ENCODE data around the gene UGT1A9.

Gene UGT1A9

GRCh38 chr2:233769260-233769659 lies 97.6 kb downstream of the UGT1A9 start:
- Histone ChIP-seq H3K27me3 (ENCODE audit: low read length) (no peaks in the 10 kb centered on the region), H3K36me3 (ENCODE audit: low read length) (no peaks in the 10 kb centered on the region), H2AFZ (ENCODE audit: low read depth, low read length, severe bottlenecking) (no peak overlapping the region), H3K9ac (ENCODE audit: low read length) (no peak overlapping the region), H3F3A (ENCODE audit: insufficient read depth) (no peaks in the 10 kb centered on the region), H3K4me3 (ENCODE audit: insufficient read depth, low read length, poor library complexity, severe bottlenecking) (no peak overlapping the region), H3K9me3 (ENCODE audit: insufficient read depth, low read length) (no peaks in the 10 kb centered on the region), H3K9me2 (replicated peaks; ENCODE audit: insufficient read depth, low read length) (no peaks in the 10 kb centered on the region), H3K79me2 (ENCODE audit: insufficient read depth, low read length) (no peaks in the 10 kb centered on the region), H3K27ac (ENCODE audit: low read depth, low read length) (no peak overlapping the region), H4K20me1 (ENCODE audit: low read depth, low read length) (no peaks in the 10 kb centered on the region), H3K4me2 (ENCODE audit: low read depth, low read length, poor library complexity, severe bottlenecking) (no peak overlapping the region)
- no peak for TF ChIP-seq EZH2phosphoT487 (conservative IDR thresholded peaks at IDR 0.05; ENCODE audit: low read length)
- no peak for TF ChIP-seq CTCF (IDR thresholded peaks at IDR 0.05; ENCODE audit: insufficient read depth, low read length, poor library complexity, severe bottlenecking)

GRCh38 chr2:233772153-233772552 lies 100.5 kb downstream of the UGT1A9 start:
- Histone ChIP-seq H3K79me2 (ENCODE audit: insufficient read depth, low read length) (no peaks in the 10 kb centered on the region), H3K27ac (ENCODE audit: low read depth, low read length) (no peak overlapping the region), H3K36me3 (ENCODE audit: low read length) (no peaks in the 10 kb centered on the region), H2AFZ (ENCODE audit: low read depth, low read length, severe bottlenecking) (no peak overlapping the region), H3K9ac (ENCODE audit: low read length) (no peak overlapping the region), H3K9me3 (ENCODE audit: insufficient read depth, low read length) (no peaks in the 10 kb centered on the region), H4K20me1 (ENCODE audit: low read depth, low read length) (no peaks in the 10 kb centered on the region), H3K9me2 (replicated peaks; ENCODE audit: insufficient read depth, low read length) (no peaks in the 10 kb centered on the region), H3K4me3 (ENCODE audit: insufficient read depth, low read length, poor library complexity, severe bottlenecking) (no peak overlapping the region), H3F3A (ENCODE audit: insufficient read depth) (no peaks in the 10 kb centered on the region), H3K27me3 (ENCODE audit: low read length) (no peaks in the 10 kb centered on the region), H3K4me2 (ENCODE audit: low read depth, low read length, poor library complexity, severe bottlenecking) (no peak overlapping the region)
- no peak for TF ChIP-seq CTCF (IDR thresholded peaks at IDR 0.05; ENCODE audit: insufficient read depth, low read length, poor library complexity, severe bottlenecking)
- TF ChIP-seq EZH2phosphoT487 (conservative IDR thresholded peaks at IDR 0.05; ENCODE audit: low read length), result no peak

- Histone ChIP-seq H3K4me3 (ENCODE audit: insufficient read depth, low read length, poor library complexity, severe bottlenecking) (no peak overlapping the region), H4K20me1 (ENCODE audit: low read depth, low read length) (no peaks in the 10 kb centered on the region), H3K27ac (ENCODE audit: low read depth, low read length) (no peak overlapping the region), H2AFZ (ENCODE audit: low read depth, low read length, severe bottlenecking) (no peak overlapping the region), H3K4me2 (ENCODE audit: low read depth, low read length, poor library complexity, severe bottlenecking) (no peak overlapping the region), H3K79me2 (ENCODE audit: insufficient read depth, low read length) (no peaks in the 10 kb centered on the region), H3K36me3 (ENCODE audit: low read length) (no peaks in the 10 kb centered on the region), H3K9ac (ENCODE audit: low read length) (no peak overlapping the region), H3F3A (ENCODE audit: insufficient read depth) (no peaks in the 10 kb centered on the region), H3K27me3 (ENCODE audit: low read length) (no peaks in the 10 kb centered on the region), H3K9me2 (replicated peaks; ENCODE audit: insufficient read depth, low read length) (no peaks in the 10 kb centered on the region), H3K9me3 (ENCODE audit: insufficient read depth, low read length) (no peaks in the 10 kb centered on the region)
- TF ChIP-seq CTCF (IDR thresholded peaks at IDR 0.05; ENCODE audit: insufficient read depth, low read length, poor library complexity, severe bottlenecking) (no peak), EZH2phosphoT487 (conservative IDR thresholded peaks at IDR 0.05; ENCODE audit: low read length) (no peak)
Measured at GRCh38 chr2:233772583-233772982, 100.9 kb downstream of the UGT1A9 start.

Data from SU-DHL-6 (cell line).